Measurements from ENCODE around the gene PPP1R9A. TPM values are rescaled to one million over a fixed set of nuclear protein-coding genes. Genes with fewer than 3 reads are reported as not detected.

The PPP1R9A gene
- total RNA-seq, 1 experiment from 2014 or later = 13.5 TPM

- Histone ChIP-seq H3K27ac (ENCODE audit: low read depth, low read length) (no peak overlapping the region), H3K36me3 (ENCODE audit: control insufficient read depth in 1 of 2, insufficient read depth in 2 of 2, low read length in 2 of 2) (no peaks in the 10 kb centered on the region), H3K9ac (ENCODE audit: low read length) (no peak overlapping the region), H3K4me2 (ENCODE audit: low read length) (no peak overlapping the region), H3K4me1 (ENCODE audit: control insufficient read depth in 1 of 2, insufficient read depth in 2 of 2, low read length in 2 of 2) (no peaks in the 10 kb centered on the region), H3K9me2 (ENCODE audit: insufficient read depth) (no peaks in the 10 kb centered on the region), H2AFZ (ENCODE audit: low read depth, low read length, poor library complexity, severe bottlenecking) (no peak overlapping the region), H3K9me3 (ENCODE audit: control insufficient read depth in 1 of 2, insufficient read depth in 1 of 2, low read depth in 1 of 2, low read length in 2 of 2) (no peaks in the 10 kb centered on the region), H3K4me3 (replicated peaks in 1 of 2; ENCODE audit: low read depth in 1 of 2, low read length in 2 of 2) (no peak overlapping the region), H4K20me1 (ENCODE audit: insufficient read depth) (no peaks in the 10 kb centered on the region), H3K79me2 (ENCODE audit: insufficient read depth, low read length) (no peaks in the 10 kb centered on the region), H3K27me3 (ENCODE audit: insufficient read depth, low read length) (no peaks in the 10 kb centered on the region)
- ChIA-PET POLR2A (no interaction called here), RAD21 (ENCODE audit: low non-redundant PET in 1 of 2, low total read pairs in 2 of 2, uncharacterized antibody in 2 of 2, unreplicated experiment in 2 of 2) (no interaction called here), CTCF (no interaction called here)
- no peak for TF ChIP-seq ZBTB33 (IDR thresholded peaks at IDR 0.05; ENCODE audit: extremely low read depth, insufficient replicate concordance, low read length)
- TF ChIP-seq, protein P1, sequence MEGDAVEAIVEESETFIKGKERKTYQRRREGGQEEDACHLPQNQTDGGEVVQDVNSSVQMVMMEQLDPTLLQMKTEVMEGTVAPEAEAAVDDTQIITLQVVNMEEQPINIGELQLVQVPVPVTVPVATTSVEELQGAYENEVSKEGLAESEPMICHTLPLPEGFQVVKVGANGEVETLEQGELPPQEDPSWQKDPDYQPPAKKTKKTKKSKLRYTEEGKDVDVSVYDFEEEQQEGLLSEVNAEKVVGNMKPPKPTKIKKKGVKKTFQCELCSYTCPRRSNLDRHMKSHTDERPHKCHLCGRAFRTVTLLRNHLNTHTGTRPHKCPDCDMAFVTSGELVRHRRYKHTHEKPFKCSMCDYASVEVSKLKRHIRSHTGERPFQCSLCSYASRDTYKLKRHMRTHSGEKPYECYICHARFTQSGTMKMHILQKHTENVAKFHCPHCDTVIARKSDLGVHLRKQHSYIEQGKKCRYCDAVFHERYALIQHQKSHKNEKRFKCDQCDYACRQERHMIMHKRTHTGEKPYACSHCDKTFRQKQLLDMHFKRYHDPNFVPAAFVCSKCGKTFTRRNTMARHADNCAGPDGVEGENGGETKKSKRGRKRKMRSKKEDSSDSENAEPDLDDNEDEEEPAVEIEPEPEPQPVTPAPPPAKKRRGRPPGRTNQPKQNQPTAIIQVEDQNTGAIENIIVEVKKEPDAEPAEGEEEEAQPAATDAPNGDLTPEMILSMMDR (IDR thresholded peaks at IDR 0.05 in 2 of 3, conservative IDR thresholded peaks at IDR 0.05 in 1 of 3; ENCODE audit: borderline replicate concordance in 1 of 3, insufficient read depth in 1 of 3, low read depth in 2 of 3, low read length in 2 of 3) = no peak
- TF ChIP-seq SIN3A (IDR thresholded peaks at IDR 0.05; ENCODE audit: low read depth) = no peak
- no peak for TF ChIP-seq YY1 (IDR thresholded peaks at IDR 0.05; ENCODE audit: extremely low read depth, insufficient replicate concordance, low read depth, low read length)
- no peak for TF ChIP-seq CEBPB (IDR thresholded peaks at IDR 0.05; ENCODE audit: low read depth)
- TF ChIP-seq, protein P2, sequence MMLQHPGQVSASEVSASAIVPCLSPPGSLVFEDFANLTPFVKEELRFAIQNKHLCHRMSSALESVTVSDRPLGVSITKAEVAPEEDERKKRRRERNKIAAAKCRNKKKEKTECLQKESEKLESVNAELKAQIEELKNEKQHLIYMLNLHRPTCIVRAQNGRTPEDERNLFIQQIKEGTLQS (IDR thresholded peaks at IDR 0.05) = no peak
- no peak for TF ChIP-seq ZNF274 (IDR thresholded peaks at IDR 0.05; ENCODE audit: low read depth, low read length)
- no peak for TF ChIP-seq EZH2phosphoT487 (IDR thresholded peaks at IDR 0.05; ENCODE audit: borderline replicate concordance)
- TF ChIP-seq RAD21 (IDR thresholded peaks at IDR 0.05; ENCODE audit: low read depth) = no peak
- no peak for TF ChIP-seq ZFX (IDR thresholded peaks at IDR 0.05)
- no peak for TF ChIP-seq FOSL1 (IDR thresholded peaks at IDR 0.05; ENCODE audit: low read depth)
- no peak for TF ChIP-seq CBX3 (IDR thresholded peaks at IDR 0.05; ENCODE audit: low read depth)
- no peak for TF ChIP-seq SP1 (IDR thresholded peaks at IDR 0.05; ENCODE audit: low read depth)
- TF ChIP-seq EGR1 (IDR thresholded peaks at IDR 0.05; ENCODE audit: low read depth) = no peak
- no peak for TF ChIP-seq REST (IDR thresholded peaks at IDR 0.05; ENCODE audit: low read depth)
- no peak for TF ChIP-seq POLR2A (IDR thresholded peaks at IDR 0.05; ENCODE audit: borderline replicate concordance, extremely low read depth, insufficient read depth, insufficient read length)
- TF ChIP-seq JUND (IDR thresholded peaks at IDR 0.05) = no peak
- DNase-seq (ENCODE audit: low read depth, low spot score) (no peak), ATAC-seq (no peak)
- no TSS peak for BruUV-seq (replicated peaks)
- intact Hi-C loops (cut with micrococcal nuclease) = no loop called here
Measured at GRCh38 chr7:95126053-95126709, 218.8 kb downstream of the PPP1R9A start.
